Hippocampal formation (tissue), 2 donors: ENCODE measurements around the gene DTX2.
"Not testable (repeated sequence)": the region's sequence is repeated elsewhere in the genome, so short reads cannot be mapped to it uniquely, and the experiment has no call there.

Experiments used
- DNase-seq, 2 donors: peaks; one replicate each; lab custom pipeline; 2025; lab: John Stamatoyannopoulos, UW

DTX2 gene

DNA sequence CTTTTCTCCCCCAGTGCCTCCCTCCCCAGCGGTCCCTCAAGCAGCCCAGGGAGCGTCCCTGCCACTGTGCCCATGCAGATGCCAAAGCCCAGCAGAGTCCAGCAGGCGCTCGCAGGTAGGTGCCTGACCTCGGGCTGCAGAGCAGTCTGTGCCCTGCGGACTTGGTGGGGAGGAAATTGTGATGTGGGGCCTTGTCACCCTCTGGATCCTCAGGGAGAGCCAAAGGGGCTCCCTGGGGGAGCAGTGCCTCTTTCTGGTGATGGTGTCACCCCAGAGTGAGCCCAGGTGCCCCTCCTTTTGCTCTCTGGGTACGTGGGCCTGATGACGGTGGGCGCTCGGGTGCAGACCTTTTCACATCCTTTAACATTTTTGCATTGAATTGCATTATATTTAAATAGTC lies 30.6 kb downstream of the DTX2 start:
- DNase-seq = not testable (repeated sequence)

DNA sequence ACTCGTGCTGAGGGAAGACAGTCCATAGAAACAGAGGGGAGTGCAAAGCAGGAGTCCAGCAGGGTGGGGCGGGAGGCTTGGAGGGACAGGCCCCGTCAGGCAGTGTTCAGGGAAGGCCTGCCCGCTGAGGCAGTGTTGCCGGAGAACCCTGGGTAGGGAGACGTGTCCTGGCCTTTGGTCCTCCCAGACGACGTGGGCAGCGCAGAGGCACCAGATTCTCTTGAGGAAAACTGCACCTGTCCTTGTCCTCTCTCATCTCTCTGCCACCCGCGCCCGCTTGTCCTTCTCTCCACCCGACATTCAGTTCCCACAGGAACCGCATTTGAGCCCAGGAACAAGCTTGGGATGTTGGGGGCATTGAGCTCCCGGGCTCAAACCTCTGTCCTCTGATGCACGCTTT lies 34.2 kb downstream of the DTX2 start:
- not testable (repeated sequence) for DNase-seq

DNA sequence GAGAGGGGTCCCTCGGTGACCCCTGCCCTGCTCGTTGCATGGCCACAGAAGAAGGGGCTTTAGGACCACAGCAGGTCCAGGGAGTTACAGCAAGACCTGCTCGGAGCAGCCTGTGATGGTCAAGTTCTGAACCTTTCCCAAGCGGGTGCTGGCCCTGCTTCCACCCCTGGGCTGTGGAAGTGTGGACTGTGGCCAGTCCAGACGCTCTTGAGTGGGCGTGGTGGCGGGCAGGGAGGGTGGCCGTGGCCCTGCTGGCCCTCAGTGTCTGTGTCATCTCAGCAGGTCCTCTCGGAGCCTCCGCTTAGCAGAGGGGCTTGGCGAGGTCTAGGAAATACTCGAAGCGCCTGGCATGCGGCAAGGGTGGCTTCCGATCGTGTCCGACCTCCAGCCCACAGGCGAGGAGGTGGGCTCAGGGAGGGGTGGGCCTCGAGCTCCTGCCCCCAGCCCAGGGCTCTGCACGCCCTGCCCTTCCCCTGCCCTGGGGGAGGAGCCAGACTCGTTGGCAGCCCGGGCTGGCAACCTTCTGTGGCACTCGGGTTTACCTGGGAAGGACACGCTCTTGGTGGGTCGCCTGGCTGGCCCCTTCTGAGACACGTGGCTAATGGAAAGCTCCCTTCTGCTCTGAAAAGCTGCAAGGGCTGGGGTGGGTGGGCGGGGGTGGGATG lies 36.5 kb downstream of the DTX2 start:
- not testable (repeated sequence) for DNase-seq

DNA sequence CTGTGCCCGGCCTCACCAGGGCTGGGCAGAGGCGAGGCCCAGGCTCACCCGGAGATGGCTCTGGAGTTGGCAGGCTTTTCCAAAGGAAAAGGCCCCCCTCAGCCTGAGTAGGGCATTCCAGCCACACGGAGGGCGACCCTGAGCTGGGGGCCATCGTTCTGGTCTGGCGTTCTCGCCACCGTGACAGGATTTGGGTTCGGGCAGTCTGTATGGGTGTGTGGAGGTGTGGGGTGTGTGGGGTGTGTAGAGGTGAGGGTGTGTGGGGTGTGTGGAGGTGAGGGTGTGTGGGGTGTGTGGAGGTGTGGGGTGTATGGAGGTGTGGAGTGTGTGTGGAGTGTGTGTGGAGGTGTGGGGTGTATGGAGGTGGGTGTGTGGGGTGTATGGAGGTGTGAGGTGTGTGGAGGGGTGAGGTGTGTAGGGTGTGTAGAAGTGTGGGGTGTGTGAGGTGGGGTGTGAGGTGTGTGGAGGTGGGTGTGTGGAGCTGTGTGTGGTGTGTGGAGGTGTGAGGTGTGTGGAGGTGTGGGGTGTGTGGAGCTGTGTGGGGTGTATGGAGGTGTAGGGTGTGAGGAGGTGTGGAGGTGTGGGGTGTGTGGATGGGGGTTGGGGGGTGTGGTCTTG lies 37.2 kb downstream of the DTX2 start:
- not testable (repeated sequence) for DNase-seq

DNA sequence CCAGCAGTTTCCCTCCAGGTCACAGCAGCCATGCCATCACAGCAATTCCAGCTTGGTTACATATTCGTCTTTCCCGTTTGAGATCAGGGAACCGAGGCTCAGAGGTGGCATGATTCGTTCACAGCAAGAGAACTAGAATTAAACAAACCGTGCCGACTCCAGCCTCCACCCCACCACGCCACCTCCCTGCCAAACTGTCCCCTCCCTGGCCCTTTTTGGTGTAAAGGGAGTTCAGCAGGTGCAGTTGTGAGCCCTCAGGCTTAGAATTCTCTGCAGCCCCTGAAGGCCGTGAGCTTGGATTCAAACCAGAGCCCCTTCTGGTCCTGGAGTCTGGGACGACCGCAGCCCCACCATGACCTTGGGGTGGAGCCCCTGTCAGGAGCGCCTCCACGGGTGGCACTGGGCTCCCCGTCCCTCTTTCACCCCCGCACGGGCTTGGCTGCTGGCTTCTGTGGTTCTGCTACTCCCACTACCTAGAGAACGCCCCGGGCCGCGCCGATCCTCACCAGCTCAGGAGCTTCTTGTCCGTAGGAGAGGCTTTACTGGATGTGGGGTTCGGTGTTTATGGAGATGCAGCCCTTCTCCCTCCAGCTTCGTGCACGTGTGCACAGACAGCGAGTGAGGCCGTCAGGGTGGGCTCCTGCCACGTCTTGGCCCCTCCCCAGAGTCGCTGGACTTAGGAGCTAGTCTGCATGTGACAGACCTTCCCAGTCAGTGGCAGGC lies 37.9 kb downstream of the DTX2 start:
- not testable (repeated sequence) for DNase-seq

DNA sequence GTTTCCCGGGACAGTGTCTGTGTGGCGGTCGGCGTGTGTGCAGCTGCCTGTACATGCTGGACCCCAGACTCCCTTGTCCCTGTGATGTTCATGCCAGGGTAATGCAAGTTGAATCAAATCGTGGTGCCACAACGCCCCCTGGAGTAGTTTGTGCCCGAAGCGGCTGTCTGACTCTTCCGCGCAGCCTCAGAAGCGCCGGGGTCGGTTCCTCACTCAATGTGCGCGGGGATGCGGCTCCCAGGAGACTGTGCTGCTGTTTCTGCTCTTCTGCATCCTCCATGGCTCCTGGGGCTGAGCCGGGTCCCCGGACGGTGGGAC lies 38.4 kb downstream of the DTX2 start:
- DNase-seq = not testable (repeated sequence)

DNA sequence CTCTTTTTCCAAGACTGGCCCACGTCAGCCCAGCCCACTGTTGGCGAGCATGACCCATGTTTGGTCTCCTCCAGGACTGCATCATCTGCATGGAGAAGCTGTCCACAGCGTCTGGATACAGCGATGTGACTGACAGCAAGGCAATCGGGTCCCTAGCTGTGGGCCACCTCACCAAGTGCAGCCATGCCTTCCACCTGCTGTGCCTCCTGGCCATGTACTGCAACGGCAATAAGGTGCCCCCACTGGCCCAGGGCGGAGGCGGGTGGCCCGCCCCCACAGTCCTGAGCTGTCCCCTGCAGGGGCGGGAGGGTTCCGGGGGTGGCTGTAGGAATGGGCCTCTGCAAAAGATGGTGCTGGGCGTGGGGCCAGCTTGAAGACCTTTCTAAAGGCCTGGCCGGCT lies 40.7 kb downstream of the DTX2 start:
- DNase-seq = not testable (repeated sequence)

DNA sequence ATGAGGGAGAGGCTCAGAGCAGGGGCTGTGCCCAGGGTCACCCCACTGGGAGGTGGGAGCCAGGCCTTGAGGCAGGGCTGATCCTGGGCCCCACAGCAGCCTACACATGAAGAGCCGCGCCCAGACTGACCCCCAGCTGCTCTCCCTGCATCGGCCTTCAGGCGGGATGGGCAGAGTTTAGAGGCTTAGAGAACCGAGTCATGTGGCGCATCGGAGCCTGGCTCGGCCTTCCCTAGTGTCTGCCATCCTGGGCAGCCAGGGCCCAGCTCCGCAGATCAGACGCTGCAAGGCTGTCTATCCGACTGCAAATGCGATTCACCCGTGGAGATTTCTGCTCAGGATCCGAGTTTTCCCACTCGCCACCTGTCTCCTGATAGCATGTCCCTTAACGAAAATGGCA lies 41.3 kb downstream of the DTX2 start:
- not testable (repeated sequence) for DNase-seq

DNA sequence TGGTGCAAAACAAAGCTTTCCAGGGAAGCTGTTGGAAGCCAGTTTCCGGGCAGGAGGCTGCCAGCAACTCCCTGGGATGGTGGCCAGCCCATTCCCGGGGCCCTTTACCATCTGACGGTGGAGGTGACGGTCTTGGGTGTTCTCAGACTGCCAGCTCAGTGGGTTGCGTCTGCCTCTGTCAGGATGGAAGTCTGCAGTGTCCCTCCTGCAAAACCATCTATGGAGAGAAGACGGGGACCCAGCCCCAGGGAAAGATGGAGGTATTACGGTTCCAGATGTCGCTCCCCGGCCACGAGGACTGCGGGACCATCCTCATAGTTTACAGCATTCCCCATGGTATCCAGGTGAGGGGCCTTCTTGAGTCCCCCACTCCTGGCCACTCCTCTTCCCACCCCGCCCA lies 41.7 kb downstream of the DTX2 start:
- not testable (repeated sequence) for DNase-seq

DNA sequence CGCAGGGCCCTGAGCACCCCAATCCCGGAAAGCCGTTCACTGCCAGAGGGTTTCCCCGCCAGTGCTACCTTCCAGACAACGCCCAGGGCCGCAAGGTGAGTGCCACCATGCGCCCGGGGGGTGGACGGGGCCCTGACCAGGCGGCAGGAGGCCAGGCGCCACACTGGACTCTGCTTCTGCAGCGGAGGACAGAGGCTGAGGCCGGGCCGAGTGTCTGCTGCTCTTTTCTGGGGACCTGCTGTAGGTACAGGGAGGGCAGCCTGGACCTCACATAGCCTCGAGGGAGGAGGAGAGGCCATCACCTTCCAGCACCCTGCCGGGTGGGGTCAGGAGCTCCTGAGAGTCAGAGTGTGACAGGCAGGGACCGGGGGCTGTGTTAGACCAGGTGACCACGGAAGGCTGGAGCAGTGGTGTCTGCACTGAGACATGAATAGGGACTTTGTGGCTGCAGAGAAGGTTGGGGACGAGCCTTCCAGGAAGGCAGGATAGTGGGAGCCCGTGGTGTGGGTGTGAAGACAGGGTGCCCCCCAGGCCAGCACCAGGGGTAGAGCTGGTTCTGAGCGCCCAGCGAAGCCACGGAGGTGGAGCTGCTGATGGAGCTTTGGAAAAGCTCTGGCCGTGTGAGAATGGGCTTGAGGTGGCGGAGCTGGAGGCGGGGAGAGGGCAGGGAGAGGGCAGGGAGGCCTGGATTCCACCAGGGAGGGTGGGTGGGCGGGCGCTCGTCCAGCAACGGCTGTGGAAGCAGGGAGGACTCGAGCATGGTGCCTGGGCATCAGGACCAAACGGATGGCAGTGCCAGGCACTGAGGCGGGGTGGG lies 43.0 kb downstream of the DTX2 start:
- DNase-seq = not testable (repeated sequence)

DNA sequence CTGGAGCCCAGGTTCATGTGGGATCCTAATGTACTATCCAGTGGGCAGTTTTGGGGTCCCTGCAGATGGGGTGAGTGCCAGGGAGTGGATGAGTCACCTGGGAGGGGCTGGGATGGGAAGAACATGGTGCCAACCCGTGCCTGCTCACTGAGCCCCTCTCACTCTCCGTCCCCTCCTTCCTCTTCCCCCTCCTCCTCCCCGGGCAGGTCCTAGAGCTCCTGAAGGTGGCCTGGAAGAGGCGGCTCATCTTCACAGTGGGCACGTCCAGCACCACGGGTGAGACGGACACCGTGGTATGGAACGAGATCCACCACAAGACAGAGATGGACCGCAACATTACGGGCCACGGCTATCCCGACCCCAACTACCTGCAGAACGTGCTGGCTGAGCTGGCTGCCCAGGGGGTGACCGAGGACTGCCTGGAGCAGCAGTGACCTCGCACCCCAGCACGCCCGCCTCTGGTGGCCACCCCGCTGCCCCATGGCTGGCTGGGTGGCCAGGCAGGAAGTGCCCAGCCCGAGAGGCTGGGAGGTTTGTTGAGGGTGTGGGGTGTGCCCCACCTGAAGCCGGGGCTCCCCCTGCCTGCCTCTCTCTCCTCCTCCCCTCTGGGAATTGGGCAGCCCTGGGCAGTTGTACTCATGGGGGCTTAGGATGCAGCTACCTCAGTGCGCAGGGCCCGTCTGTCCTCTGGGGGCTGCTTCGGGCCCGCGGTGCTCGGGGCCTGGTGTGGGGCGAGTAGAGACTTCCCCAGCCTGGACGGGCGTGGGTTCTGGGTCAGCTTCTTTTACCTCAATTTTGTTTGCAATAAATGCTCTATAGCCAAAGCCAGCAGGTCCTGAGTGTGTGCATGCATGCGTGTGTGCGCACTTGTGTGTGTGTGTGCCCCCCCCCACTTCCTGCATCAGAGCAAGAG lies 43.9 kb downstream of the DTX2 start:
- no peak for DNase-seq

DNA sequence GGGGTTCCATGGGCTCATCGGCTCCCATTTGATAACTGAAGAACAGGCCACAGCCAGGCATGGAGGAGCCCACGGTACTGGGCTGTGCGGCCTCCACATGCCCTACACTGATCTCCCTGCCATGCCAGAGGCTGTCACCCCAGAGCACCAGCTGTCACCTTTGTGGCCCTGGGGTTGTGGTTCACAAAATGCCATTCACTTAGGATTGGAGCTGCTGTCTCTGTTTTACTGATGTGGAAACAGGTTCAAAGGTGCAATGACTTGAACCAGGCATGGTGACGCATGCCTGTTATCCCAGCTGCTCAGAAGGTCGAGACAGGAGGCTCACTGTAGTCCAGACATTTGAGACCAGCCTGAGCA lies 44.6 kb downstream of the DTX2 start:
- DNase-seq = no peak

DNA sequence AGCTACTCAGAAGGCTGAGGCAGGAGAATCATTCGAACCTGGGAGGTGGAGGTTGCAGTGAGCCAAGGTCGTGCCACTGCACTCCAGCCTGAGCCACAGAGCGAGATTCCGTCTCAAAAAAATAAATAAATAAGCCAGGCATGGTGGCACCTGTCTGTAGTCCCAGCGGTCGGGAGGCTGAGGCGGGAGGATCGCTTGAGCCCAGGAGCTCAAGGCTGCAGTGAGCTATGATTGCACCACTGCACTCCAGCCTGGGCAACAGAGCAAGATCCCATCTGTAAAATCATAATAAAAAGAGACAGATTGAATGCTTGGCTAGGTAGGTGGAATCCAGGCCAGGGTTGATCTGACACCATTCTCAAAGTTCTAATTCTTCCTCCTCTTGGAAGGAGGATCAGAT lies 45.1 kb downstream of the DTX2 start:
- not testable (repeated sequence) for DNase-seq

DNA sequence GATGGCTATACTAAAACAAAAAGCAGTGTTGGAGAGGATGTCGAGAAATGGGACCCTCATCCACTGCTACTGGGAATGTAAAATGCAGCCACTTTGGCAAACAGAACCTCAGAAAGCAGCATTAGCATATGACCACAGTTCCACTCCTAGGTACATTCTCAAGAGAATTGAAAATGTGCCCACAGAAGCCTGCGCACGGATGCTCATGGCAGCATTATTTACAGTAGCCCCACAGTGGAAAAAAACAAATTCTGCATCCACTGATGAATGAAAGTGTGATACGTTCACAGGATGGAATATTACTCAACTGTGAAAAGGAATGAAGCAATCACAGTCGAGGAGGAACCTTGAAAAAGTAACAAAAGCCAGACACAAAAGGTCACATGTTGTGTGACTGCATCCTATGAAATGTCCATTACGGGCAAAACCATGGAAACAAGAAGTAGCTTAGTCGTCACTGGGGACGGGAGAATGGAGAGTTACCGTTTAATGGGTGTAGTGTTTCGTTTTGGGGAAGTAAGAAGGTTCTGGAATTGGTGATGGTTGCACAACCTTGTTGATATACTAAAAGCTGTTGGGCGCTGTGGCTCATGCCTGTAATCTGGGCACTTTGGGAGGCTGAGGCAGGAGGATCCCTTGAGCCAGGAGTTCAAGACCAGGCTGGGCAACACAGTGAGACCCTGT lies 46.4 kb downstream of the DTX2 start:
- no peak for DNase-seq

DNA sequence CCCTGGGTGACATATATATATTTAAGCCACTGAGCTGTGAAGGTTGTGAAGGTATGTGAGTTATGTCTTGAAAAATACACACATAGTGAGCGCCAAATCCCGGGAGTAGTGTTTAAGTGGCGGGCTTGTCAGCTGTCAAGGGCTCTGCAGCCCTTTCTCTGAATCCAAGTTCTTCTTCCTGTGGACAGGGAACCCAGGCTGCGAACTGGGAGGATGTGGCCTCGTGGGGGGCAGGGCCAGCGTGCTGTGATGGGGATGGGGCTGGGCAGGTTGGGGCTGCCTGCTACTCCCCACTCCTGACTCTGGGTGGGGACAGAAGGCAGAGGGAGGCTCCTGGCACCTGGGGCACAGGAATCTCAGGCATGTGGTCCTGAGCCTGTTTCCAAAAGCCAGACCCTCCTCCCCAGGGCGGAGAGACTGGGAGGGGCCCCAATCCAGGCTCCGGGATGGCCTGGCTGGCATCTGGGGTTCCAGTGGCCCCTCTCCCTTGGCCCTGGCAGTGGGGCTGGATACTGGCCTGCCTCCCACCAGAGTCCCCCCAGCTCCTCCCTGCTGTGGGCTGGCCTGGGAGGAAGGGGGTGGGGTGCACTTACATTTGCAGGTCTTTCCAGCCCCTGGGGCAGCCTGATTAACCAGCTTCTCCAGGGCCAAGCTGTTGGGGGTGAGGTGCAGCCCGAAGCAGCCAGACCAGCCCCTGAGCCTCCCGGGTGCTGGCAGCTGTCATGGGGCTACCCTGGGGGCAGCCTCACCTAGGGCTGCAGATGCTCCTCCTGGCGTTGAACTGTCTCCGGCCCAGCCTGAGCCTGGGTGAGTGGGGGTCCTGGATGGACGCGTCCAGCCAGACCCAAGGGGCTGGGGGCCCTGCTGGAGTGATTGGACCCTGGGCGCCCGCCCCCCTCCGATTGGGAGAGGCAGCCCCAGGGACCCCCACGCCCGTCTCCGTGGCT lies 48.7 kb downstream of the DTX2 start, which contains the start of gene UPK3B:
UPK3B (plus strand) TSS at position 622 of the 947 bp plus-strand sequence; CDS start at position 723, 101 bp downstream.
- no peak for DNase-seq

DNA sequence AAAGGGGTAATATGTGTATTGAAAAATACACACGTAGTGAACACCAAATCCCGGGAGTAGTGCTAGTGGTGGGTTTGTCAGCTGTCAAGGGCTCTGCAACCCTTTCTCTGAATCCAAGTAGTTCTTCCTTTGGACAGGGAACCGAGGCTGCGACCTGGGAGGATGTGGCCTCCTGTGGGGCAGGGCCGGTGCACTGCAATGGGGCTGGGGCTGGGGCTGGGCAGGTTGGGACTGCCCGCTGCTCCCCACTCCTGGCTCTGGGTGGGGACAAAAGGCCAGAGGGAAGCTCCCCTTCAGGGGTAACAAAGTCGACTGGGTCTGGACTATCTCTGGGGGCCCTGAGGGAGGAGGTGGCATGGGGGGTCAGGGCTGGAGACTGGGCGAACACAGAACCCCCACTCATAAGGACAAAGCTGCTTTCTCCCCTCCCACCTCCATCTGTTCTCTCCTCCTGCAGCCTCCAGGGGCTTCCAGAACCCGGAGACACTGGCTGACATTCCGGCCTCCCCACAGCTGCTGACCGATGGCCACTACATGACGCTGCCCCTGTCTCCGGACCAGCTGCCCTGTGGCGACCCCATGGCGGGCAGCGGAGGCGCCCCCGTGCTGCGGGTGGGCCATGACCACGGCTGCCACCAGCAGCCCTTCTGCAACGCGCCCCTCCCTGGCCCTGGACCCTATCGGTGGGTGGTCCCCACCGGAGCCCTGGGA lies 49.8 kb downstream of the DTX2 start:
- DNase-seq = not testable (repeated sequence)

DNA sequence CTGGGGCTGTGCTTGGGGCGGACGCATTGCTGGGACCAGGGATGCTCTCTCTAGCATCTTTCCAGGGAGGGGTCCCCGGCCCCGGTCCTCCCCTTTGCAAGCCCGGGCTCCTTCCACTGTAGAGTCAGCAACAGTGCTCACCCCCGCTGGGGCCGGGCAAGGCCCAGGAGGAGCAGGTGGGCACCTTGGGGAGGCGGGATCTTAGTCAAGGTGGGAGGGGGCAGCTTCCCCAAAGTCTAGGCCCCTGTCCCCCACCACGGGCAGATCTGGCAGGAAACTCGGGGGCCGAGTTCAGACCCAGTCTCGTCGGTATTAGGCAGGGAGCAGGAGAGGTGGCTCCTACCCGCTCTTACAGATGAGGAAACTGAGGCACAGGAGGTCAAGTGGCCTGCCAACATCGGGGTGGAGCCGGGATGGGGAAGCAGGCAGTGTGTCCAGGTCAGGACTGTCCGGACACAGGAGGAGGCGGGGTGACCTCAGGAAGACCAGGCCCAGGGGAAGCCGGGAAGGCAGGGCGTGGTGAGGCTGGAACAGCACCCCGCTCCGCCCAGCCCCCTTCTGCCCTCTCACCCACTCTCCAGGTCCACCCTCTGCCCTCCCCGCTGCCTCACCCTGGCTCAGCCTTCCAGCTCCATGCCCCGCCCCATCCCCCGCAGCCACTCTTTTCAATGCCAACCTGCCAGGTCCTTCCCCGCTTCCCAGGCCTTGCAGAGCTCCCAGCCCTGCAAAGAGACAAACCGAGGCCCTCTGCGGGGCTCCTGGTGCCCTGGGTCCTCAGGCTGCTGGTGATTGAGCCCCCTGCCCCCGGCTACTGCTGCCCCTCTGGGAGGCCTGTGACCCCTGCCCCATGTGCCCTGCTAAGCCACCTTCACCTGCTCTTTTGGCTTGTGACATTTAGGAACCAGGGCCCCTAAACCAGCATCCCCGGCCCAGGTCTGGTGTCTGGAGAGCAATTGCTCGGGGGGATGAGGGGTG lies 50.7 kb downstream of the DTX2 start:
- not testable (repeated sequence) for DNase-seq
